NCI-H2029 treated with DMSO at 0.1 percent for 48 hours (cell line): ENCODE data around the gene DESI2.

Source experiments
- DNase-seq: peaks from one replicate; lab custom pipeline; 2025; lab: John Stamatoyannopoulos, UW

DESI2 gene

DNA sequence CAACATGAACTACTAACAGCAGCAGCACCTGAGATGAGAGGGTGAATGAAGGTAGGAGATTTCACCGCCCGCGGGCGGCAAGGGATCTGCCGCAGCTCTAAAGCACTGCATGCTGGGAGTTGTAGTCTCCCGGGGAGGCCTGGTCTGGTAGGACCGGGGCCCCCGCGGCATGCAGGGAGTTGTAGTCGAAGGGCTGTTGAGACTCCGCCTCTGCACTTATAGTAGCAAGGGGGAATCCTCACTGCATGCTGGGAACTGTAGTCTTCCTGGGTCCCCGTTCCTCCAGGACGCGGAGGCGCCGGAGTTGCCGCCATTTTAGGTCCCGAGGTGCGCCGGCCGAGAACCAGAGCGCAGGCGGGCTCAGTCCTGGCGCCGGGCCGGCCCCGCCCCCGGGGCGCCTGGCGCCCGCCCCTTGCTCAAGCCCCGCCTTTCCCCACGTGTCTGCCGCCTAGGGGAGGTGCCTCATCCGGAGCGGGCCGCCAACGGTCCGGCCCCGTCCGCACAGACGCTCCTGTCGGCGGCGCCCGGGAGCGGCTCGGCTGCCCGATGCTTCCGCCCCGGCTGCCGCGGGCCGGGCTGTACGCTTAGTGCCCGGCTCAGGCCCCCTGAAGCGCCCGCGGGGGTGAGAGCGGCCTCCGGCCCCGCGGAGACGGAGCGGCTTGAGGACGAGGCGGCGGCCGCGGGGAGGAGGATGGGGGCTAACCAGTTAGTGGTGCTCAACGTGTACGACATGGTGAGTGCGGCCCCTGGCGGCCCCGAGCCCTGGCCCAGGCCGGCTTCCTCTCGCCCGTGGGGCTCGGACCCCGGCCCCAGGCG lies at the start of gene DESI2:
Gene DESI2 (plus strand): TSS at position 504 of the 816 bp plus-strand sequence. CDS start 188 bp downstream, at position 692.
- DNase-seq = peak; percentile 89

DNA sequence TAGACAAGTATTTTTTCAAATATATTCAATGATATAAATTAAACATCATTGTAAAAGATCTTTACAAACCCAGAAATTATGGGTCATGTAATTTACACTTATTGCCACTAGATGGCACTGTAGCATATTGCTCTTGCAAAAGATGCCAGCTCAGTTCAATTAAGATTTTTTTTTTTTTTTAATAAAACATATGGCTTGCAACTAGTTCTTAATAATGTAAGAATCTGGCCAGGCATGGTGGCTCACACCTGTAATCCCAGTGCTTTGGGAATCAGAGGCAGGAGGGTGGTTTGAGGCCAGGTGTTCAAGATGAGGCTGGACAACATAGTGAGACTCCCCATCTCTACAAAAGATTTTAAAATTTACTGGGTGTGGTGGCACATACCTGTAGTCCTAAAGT lies 49.4 kb upstream of the DESI2 start:
- peak; percentile 7 for DNase-seq

DNA sequence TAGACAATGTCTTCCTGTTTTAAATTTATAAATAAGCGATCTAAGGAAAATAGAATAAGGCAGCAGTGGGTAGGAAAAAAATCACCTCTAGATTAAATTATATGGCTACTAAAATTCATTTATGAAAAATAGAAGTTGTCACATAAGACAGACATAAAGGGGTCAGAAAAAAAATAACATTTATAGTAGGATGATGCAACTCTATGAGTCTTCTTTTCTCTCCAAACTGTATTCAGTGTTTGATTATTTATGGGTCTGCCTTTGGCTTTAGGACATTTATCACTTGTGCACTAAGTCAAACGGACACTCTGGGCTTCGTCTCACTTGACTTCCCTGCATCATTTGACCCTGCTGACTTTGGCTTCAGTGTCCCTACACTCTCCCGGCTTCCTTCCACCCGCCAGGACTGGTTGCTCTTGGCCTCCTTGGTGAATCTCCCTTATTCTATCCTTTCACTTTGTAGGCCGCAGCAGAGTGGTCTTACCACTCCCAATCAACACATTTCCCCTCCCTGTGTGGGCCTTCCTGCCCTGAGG lies 47.0 kb upstream of the DESI2 start:
- DNase-seq = no peak

DNA sequence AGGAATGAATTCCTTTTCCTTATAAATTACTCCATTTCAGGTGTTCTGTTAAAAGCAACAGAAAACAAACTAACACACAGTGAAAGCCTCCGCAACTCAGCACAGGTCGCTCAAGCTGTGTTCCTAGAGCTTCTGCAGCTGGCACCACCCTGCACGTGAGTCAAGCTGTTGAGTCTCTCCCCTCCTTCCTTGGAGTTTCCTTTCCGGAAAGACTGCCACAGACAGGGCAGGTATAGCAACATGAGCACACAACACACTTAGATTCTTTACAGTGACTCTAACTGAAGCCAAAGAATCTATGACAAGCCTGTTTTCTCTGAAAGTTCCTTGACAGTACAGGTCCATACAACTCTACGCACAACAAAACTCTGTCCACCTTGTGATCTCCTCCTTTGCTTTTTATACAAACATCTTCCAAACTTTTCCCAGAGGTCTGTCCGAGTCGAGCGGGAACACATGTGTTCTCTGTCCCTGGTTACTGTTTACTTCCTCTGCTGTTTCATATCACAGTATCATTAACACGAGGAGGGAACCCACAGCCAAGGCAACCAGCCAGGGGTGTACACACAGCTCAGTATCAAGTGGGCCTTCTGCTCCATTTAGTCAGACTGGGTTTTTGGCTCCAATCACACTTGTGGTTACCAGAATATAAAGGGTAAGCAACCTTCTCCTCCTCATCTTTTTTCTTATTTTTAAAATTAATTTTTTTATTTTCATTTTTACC lies 38.7 kb upstream of the DESI2 start:
- peak; percentile 74 for DNase-seq

DNA sequence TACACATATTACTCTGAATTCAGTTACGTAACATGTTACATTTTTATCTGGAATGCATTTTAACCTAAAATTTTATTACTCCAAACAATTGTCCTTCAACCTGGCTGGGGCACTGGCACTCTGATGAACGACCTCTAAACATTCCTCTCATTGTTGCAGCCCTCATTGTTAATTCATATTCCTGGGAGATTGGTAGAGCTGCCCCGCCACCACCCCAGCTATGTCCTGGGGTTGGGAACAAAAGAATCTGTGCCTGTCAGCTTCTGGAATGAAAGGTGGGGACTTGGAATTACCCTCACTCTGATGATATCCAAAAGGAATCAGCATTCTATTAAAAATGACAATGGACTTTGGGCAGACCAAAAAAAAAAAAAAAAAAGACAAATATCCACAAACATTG lies 38.0 kb upstream of the DESI2 start:
- no peak for DNase-seq

DNA sequence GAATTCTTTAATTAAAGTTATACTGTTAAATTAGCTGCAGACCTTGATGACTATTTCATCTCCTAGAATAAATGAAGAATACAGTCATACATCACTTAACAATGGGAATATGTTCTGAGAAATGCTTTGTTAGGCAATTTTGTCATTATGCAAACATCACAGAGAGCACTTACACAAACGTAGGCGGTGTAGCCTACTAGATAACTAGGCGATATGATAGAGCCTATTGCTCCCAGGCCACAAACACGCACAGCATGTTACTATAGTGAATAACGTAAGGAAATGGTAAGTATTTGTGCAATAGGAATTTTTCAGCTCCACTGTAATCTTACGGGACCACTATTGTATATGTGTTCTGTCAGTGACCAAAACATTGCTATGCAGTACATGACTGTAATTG lies 37.6 kb upstream of the DESI2 start:
- peak; percentile 11 for DNase-seq

DNA sequence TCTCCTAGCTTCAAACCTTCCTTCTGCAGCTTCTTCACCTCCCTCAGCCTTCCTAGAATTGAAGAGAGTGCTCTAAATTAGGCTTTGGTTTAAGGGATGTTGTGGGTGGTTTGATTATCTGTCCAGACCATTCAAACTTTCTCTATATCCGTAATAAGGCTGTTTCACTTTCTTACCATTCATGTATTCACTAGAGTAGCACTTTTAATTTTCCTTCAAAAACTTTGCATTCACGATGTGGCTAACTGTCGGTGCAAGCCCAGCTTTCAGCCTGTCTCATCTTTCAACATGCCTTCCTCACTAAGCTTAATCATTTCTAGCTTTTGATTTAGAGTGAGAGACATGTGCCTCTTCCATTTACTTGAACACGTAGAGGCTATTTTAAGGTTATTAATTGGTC lies 26.2 kb upstream of the DESI2 start:
- DNase-seq = no peak

DNA sequence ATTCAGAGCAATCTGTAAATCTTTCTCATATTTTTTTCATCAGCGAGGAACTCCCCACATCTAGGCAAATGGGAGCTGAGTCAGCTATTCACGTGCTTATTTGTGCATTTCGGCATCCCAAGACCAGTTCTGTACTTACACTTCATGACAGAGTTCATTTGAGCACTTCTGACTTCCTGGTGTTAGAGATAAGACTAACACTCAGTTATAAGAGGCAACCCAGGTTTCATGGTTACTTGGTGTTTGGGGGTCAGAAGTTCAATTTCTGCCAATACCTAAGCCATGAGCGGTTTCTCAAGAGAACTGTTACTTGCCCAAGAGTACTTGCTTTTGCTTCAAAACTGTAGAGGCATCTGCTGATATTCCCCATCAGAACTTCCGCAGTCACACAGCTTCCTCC lies 24.1 kb upstream of the DESI2 start:
- no peak for DNase-seq

DNA sequence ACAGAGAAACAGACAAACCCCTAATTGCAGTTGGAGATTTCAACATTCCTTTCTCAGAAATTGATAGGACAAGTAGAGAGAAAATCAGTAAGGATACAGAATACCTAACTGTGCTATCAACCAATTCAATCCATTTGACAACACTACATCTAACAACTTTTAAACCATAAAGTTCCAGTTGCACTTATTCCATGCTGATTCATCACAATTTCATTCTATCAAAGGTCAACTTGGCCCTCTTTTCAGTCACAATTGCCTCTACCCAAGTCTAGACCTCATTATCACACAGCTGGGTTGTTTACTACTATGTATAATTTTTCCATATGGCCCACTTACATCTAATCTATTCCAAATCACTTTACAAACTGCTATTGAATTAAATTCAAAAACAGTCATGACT lies 19.8 kb upstream of the DESI2 start:
- no peak for DNase-seq

DNA sequence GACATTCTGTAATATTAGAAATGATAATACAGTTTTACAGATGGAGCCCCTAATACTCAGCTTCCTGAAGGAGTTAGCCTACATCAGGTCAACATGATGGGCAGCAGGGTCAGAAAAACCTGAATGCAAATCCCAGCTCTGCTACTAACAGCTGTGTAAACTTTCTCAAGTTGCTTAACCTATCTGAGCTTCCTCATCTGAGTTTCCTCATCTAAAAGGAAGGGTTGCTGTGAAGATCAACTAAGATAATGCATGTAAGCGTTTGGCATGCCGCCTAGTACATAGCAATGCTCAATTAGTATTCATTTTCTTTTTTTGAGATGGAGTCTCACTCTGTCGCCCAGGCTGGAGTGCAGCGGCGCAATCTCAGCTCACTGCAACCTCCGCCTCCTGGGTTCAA lies 18.4 kb upstream of the DESI2 start:
- no peak for DNase-seq

DNA sequence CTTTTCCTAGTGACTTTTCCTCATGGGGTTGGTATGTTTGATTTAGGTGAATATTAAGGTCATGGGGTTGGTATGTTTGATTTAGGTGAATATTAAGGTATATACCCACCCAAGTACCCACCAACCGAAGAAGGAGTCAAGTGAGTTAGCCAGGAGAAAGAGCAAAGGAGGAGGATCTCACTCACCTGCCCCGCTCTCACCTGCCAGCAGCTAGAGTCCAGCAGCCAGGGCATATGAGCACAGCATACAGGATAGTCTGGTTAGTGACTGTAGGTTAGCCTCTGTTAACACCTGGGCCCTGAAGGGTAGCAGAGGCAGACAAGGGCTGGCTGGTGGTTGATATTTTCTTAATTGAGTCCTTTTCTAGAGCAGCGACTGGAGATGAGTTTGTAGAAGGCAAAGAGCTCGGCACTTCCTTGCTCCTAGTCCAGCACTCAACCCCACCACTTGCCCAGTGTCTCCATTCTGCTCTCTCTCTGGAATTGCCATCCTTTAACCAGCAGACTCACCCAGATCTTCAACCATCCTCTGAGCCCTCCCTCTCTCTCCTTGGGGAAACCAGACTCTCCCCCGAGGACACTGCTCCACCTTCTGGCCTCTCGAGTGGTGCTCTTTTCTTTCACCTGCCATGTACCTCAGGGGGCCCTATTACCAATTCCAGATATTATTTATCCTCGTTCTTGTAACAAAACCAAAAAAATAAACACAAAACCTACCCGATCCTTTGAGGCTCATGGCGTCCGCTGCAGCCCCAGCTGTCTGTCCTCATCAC lies 16.3 kb upstream of the DESI2 start:
- DNase-seq = no peak

DNA sequence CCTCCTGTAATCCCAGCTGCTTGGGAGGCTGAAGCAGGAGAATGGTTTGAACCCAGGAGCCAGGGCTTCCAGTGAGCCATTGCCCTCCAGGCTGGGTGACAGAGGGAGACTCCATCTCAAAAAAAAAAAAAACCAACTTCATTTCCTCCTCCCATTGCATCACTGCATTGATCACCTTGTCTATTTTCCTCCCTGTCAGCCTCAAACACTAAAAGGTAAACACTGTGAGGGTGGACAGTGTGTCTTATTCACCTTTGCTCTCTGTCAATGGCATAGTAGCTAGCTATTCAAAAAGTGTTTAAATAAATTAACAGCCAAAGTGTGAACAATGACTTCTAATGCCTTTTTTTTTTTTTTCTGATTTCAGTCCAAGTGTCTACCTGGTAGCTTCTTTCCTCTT lies 13.4 kb upstream of the DESI2 start:
- DNase-seq = no peak

DNA sequence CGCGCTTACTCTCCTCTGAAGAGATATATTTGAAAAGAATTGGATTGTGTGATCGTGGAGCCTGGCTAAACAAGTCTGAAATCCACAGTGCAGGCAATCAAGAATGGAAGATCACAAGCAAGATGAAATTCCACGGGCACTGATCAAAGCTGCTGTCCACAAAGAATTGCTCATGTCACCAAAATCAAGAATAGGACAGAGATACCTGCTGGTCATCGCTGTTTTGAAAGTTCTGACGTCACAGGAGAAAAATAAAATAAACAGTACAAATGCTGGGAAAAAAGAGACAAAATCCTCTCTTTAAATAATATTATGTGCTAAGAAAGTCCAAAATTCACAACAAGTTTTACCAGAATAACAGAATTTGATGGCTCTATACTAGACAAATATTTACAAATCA lies 12.0 kb upstream of the DESI2 start:
- DNase-seq = no peak

DNA sequence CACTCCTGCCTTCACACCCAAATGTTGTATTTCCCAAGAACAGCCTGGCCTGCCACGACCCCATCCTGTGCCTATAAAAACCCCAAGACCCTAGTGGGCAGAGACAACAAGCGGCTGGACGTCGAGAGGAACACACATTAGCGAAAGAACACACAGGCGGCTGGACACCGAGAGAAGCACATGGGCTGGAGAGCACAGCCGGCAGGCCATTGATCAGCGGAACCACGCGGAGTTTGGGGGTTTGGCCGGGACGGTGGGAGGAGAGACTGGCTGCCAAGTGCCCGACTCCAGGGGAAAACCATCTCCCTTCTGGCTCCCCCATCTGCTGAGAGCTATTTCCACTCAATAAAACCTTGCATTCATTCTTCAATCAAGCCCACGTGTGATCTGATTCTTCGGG lies 10.4 kb upstream of the DESI2 start:
- DNase-seq = no peak

DNA sequence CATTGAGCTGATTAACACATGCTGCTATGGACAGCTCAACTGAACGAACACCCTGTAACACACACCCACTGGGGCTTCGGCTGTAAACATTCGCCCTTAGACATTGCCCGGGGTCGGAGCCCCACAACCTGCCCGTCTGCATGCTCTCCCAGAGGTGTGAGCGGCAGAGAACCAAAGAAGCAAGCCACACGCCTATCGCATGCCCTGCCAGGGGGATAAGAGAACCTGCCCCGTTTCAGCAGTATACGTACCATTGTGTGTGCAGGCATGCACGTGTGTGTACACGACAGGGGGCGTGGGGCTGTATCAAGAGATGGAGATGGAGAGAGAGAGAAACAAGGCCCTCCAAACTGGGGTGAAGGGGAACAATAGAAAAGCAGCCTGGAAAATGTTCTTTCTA lies 9.9 kb upstream of the DESI2 start:
- no peak for DNase-seq

DNA sequence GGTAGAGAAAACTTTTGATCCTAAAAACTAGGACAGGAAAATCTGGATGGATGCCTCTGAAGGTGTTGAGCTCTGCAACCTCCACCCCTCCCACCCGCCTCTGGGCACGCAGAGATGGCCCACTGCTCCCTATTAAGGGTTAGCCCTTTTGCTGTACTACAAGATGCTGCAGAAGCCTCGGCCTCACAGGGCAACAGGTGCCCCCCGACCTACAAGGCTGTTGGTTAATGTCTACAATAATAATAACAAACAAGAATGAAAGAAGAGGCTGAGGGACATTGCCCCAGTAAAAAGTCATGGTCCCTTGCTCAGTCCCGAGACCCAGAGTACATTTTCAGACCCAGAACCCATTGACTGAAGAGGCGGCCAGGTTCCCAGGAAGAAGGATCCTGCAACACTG lies 7.5 kb upstream of the DESI2 start:
- DNase-seq = no peak

DNA sequence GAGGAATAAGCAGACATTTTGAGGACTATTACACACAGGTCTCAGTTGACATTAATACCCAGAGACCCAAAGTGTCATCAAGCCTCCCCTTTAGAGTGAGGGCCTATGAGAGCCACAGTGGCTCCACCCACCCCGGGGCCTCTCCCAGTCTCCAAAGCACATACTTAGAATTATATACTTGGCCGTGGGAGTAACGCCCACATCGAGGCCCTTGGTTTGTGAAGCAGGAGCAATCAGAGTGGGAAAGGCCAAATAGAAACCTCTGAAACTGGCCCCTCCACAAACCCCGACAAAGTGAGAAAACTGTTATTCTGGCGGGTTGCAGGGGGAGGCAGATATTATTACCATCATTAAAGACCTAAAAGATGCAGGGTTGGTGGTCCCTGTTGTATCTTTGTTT lies 7.0 kb upstream of the DESI2 start:
- no peak for DNase-seq

DNA sequence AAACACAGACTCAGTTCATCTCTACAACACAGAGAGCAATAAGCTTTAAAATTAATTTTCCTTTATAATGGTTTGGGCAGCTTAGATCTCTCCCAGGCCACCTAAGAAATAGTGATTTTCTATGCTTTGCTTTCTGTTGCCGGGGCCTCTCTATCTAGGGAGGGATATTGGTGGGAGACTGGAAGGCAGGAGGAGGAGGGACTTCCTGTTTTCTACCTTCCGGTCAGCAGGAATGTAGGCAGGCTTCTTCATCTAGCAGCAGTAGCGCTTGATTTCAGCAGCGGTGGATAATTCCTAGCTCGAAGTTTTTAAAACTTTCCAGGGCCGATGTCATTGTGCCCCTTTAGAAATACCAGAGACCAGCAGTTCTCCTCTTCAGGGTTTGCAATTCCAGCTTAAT lies 5.1 kb upstream of the DESI2 start:
- DNase-seq = no peak

DNA sequence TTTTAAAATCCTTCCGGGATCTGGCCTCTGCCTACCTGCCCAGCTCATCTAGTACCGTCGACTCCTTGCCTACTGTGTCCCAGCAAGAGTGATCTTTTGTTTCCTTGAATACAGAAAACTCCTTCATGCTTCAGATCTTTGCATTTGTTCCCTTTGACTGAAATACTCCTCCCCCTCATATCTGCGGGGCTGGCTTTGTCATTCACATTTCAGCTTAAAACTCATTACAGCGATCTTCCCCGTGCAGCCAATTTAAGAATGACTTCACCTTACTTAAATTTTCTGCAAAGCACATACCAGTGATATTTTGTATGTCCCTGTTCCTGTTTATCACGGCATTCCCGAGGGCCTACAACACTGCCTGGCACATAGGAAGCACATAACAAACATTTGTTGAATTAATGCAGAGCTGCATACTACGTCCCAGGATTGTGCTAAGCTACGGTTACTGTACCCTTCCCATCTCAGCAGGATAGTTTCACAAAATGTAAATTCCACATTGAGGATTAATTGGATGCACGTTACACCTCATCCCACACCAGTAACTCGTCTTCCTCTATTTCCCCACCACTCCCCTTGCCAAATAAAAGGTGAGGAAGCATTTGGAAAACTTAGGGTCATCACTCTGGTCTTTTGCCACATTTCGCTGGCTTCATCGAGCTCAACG lies 837 bp upstream of the DESI2 start:
- DNase-seq = no peak

DNA sequence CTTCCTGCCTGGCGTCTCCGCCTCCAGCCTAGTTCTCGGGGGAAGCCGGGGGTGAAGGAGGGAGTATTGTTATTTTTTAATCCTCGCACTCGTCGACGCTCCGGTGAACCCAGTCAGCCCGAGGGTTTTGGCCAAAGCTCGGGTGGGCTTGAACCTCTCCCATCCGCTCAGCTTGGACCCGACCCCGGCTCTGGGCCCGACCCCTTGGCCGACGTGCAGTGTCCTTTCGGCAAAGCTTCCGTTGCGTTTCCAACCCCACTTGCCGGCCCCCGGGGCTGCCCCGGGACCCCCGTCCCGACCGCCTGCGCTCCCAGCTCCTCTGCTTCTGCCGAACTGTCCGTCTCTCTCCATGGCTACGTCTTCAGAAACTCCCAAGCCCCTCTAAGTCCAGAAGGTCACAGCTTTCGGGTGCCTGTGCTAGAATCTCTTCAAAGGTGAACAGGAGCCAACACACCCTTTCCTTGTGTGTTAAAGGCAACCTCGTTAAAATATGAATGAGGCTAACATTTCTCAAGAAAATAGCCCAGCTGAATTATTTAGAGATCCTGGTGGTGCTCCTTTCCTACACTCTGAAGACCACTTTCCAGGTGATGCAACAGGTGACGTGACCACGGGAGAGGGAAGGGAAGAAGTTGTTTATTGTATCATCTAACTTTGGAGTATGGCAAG lies 647 bp downstream of the DESI2 start:
- no peak for DNase-seq
